GM21526 (cell line): ENCODE results near the gene AHRR.
"Not testable (repeated sequence)": the region's sequence is repeated elsewhere in the genome, so short reads cannot be mapped to it uniquely, and the experiment has no call there.

Source experiments
- ATAC-seq: cut with Tn5 transposase; IDR thresholded peaks from one replicate; pipeline ENCODE4 v1.9.1; 2021; ENCODE audit warnings: moderate library complexity; ENCODE audit not compliant: unreplicated experiment, low FRiP score

Gene AHRR

GRCh38 chr5:466661-467310 is 145.3 kb downstream of the AHRR start:
- ATAC-seq, result no peak

DNA sequence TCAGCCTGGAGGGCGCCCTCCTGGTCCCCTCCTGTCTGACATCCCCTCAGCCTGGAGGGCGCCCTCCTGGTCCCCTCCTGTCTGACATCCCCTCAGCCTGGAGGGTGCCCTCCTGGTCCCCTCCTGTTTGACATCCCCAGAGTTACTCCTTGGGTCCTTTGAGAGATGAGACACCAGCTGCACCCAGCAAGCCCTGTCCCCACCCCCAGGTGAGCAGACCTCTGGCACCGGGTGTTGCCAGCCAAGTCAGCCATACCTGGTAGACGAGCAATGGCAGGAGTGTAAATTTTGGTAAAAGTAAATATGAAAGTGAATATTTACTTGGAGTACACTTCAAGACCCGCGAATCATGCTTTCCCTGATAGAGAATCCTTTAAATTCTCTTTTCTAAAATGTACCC is 146.9 kb downstream of the AHRR start:
- ATAC-seq, result no peak

GRCh38 chr5:469752-470483 is 148.4 kb downstream of the AHRR start:
- no peak for ATAC-seq

- ATAC-seq, result no peak
Observed at GRCh38 chr5:470961-471749, 149.6 kb downstream of the AHRR start.

GRCh38 chr5:471750-472058 is 150.2 kb downstream of the AHRR start:
- no peak for ATAC-seq

DNA sequence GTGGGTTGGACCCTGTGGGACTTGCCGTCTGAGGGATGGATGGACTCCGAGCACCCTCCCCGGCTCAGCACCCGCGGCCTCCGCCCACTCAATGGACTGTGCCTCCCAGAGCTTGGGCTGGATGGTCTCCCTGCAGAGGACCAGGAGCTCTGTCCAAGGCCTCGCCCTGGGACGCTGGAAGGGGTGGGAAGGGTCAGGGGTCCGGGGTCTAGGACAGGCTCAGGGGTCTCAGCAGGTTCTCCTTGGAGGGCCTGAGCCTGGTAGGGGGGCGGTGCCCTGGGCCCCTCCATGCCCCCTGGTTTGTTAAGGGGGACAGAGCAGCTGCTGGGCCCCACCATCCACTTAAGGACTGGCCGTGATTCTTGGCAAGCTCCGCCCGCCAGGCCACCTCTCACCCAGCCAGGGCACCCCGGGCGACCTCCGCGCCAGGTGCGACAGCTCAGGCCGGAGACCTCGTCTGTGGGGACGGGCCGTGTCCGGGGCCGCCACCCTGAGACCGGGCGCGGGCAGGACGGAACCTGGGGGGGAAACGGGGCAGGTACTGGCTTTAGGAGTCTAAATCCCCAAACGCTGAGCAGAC is 150.7 kb downstream of the AHRR start:
- peak; percentile 17 for ATAC-seq

- ATAC-seq, result peak; percentile 61
Observed at GRCh38 chr5:472656-473550, 151.4 kb downstream of the AHRR start.

- peak; percentile 17 for ATAC-seq
Observed at GRCh38 chr5:473551-474192, 152.2 kb downstream of the AHRR start.

DNA sequence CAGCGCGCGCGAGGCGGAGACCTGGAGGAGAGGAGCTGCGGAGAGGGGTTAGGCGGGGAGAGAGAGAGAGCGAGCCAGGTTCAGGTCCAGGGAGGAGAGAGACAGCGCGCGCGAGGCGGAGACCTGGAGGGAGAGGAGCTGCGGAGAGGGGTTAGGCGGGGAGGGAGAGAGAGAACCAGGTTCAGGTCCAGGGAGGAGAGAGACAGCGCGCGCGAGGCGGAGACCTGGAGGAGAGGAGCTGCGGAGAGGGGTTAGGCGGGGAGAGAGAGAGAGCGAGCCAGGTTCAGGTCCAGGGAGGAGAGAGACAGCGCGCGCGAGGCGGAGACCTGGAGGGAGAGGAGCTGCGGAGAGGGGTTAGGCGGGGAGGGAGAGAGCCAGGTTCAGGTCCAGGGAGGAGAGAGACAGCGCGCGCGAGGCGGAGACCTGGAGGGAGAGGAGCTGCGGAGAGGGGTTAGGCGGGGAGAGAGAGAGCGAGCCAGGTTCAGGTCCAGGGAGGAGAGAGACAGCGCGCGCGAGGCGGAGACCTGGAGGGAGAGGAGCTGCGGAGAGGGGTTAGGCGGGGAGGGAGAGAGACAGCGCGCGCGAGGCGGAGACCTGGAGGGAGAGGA is 152.8 kb downstream of the AHRR start:
- not testable (repeated sequence) for ATAC-seq

- no peak for ATAC-seq
Observed at GRCh38 chr5:474840-475661, 153.5 kb downstream of the AHRR start.

DNA sequence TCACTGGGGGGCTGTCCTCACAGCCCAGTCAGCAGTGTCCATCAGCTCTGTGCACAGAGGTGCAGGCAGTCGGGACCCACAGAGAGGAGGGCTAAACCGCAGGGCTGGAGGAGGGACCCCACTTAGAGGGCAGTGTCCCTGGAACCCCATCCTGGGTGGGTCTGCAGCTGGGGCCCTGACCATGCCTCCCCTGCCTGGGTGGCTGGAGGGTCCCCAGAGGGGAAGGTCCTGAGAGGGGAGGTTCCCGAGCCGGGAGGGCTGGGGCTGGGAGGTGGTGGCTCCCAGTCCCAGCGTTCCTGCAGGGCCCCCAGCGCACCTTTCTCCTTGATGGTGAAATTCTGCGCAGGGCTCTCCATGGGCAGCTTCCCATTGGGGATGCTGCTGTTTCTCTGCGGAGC is 154.2 kb downstream of the AHRR start:
- ATAC-seq, result no peak

DNA sequence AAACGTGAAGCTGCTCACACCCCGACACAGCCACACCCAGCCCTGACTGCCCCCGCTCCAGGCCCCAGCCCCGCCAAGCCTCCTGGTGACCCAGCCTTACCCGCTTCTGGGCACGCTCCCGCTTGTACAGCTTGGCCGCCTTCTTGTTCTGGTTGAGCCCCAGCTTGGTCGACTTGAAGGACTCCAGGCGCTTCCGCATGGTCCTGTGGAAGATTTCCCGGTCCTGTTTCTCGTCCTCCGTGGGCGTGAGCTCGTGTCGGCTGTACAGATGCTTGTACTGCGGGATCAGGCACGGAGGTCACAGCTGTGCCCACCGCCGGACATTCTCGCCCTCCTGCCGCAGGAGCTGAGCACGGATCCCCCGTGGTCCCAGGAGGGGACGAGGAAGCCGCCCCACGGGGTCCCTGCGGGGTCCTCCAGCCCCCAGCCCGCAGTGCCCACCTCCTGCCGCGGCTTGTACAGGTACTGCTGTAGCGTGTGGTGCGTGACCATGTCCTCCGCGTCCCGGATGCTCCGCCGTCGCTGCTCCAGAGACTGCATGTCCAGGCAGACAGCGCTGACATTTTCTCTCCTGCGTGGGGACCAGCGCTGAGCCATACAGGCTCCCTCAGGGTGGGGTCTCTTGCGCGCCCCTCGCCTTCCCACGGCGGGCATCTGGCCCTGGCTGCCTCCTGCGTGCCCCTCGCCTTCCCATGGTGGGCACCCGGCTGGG is 154.7 kb downstream of the AHRR start:
- no peak for ATAC-seq

- no peak for ATAC-seq
Observed at GRCh38 chr5:476814-477175, 155.3 kb downstream of the AHRR start.

GRCh38 chr5:477247-477646 is 155.7 kb downstream of the AHRR start:
- ATAC-seq, result no peak

GRCh38 chr5:477871-478270 is 156.4 kb downstream of the AHRR start:
- ATAC-seq, result no peak

GRCh38 chr5:478369-478981 is 157.0 kb downstream of the AHRR start:
- no peak for ATAC-seq

GRCh38 chr5:478982-479535 is 157.5 kb downstream of the AHRR start:
- ATAC-seq, result no peak
